Vagina (tissue), 2 donors: Measurements from ENCODE around the gene PRKCQ.

ENCODE experiments used
- POLR2A ChIP-seq, 2 donors: fragments of 450-650 bp; IDR thresholded peaks; one replicate each; pipeline ENCODE4 v1.6.1; 2017; ENCODE audit warnings: antibody characterized with exemption in 2 of 2, mild to moderate bottlenecking in 2 of 2, moderate library complexity in 2 of 2
- TF ChIP-seq, protein P1 (sequence below), 3 experiments: fragments of 450-650 bp in 2 of 3; fragments of 200-600 bp in 1 of 3; sonication (generic) in 1 of 3; IDR thresholded peaks; one replicate each; pipeline ENCODE4 v1.5.1; 2017 to 2019; ENCODE audit warnings: antibody characterized with exemption in 3 of 3, mild to moderate bottlenecking in 2 of 3, moderate library complexity in 2 of 3

- no peak for TF ChIP-seq POLR2A (IDR thresholded peaks at IDR 0.05)
- TF ChIP-seq, protein P1, sequence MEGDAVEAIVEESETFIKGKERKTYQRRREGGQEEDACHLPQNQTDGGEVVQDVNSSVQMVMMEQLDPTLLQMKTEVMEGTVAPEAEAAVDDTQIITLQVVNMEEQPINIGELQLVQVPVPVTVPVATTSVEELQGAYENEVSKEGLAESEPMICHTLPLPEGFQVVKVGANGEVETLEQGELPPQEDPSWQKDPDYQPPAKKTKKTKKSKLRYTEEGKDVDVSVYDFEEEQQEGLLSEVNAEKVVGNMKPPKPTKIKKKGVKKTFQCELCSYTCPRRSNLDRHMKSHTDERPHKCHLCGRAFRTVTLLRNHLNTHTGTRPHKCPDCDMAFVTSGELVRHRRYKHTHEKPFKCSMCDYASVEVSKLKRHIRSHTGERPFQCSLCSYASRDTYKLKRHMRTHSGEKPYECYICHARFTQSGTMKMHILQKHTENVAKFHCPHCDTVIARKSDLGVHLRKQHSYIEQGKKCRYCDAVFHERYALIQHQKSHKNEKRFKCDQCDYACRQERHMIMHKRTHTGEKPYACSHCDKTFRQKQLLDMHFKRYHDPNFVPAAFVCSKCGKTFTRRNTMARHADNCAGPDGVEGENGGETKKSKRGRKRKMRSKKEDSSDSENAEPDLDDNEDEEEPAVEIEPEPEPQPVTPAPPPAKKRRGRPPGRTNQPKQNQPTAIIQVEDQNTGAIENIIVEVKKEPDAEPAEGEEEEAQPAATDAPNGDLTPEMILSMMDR (IDR thresholded peaks at IDR 0.05) = no peak
Measured at GRCh38 chr10:6461961-6462360, 118.1 kb downstream of the PRKCQ start.
